Stimulated activated CD4-positive, alpha-beta T cell treated with anti-CD3 and anti-CD28 coated beads, Interleukin-15, amount 100 ng/mL, for 24 hours (primary cell): ENCODE results near the gene NADSYN1.
"Not testable (repeated sequence)": the region's sequence is repeated elsewhere in the genome, so short reads cannot be mapped to it uniquely, and the experiment has no call there.

Source experiments
- DNase-seq: peaks from one replicate; pipeline ENCODE4 v3.0.0-alpha.2; 2020

Gene NADSYN1

DNA sequence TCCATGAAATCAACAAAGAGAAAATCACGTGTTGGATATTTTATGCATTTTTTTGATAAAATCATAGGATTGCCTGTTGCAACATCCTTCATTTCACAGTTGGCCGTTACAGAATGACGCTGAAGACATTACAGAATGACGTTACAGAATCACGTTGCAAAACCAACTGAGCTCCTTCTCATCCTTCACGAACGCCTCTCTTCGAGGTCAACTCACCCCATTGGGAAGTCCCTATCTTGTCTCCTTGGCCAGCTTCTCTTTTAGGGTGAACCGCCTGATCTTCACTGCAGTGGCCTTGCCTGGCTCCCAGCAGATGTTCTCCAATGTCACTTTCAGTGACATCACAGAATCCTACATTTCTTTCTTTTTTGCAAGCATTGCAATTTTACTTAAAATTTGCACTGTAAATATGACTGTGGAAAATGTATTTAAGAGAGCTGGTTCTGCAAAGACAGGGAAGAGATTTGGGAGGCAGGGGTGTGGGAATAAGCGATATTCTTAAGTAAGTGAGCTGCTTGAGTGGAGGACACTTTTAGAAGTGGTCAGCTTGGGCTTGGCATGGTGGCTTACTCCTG lies 79.1 kb downstream of the NADSYN1 start:
- DNase-seq = no peak

DNA sequence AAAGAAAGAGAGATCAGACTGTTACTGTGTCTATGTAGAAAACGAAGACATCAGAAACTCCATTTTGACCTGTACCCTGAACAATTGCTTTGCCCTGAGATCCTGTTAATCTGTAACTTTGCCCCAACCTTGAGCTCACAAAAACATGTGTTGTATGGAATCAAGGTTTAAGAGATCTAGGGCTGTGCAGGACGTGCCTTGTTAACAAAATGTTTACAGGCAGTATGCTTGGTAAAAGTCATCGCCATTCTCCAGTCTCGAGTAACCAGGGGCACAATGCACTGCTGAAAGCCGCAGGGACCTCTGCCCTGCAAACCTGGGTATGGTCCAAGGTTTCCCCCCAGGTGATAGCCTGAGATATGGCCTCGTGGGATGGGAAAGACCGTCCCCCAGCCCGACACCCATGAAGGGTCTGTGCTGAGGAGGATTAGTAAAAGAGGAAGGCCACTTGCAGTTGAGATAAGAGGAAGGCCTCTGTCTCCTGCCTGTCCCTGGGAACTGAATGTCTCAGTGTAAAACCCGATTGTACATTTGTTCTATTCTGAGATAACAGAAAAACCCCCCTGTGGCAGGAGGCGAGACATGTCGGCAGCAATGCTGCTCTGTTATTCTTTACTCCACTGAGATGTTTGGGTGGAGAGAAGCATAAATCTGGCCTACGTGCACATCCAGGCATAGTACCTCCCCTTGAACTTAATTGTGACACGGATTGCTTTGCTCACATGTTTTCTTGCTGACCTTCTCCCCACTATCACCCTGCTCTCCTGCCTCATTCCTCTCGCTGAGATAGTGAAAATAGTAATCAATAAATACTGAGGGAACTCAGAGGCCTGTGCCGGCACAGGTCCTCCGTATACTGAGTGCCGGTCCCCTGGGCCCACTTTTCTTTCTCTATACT lies 82.0 kb downstream of the NADSYN1 start:
- DNase-seq = not testable (repeated sequence)

DNA sequence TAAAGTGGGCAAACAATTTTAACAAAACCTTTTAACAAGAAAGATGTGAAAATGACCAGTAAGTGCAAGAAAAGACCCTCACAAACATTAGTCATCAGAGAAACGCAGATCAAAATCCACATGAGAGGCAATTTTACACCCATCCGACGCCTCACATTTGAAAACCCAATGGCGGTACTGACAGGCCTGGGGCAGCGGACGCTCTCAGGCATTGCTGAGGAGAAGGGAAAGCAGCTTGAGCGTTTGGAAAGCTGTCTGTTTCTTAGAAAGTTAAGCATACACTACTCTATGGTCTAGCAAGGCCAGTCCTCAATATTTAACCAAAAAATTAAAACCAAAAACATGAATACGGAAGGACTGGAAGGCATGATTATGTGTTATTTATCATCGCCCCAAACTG lies 82.8 kb downstream of the NADSYN1 start:
- no peak for DNase-seq

DNA sequence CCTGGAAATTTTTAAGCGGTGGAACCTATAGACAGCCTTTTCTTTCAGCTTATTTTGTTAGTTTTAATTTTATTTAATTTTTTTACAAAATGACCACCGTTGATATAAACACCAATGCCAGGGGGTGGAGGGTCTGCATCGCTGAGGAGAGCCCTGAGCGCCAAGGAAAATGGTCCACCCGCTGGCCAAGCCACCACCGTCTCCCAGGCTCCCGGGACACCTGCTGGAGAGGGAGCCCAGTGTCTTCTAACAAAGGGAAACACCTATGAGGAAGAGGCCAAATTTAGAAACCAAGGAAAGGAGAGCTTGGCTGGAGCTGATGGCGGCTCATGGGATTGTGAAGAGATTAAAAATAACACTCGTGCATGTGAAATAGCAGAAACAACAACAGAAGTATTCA lies 84.5 kb downstream of the NADSYN1 start:
- DNase-seq = no peak

DNA sequence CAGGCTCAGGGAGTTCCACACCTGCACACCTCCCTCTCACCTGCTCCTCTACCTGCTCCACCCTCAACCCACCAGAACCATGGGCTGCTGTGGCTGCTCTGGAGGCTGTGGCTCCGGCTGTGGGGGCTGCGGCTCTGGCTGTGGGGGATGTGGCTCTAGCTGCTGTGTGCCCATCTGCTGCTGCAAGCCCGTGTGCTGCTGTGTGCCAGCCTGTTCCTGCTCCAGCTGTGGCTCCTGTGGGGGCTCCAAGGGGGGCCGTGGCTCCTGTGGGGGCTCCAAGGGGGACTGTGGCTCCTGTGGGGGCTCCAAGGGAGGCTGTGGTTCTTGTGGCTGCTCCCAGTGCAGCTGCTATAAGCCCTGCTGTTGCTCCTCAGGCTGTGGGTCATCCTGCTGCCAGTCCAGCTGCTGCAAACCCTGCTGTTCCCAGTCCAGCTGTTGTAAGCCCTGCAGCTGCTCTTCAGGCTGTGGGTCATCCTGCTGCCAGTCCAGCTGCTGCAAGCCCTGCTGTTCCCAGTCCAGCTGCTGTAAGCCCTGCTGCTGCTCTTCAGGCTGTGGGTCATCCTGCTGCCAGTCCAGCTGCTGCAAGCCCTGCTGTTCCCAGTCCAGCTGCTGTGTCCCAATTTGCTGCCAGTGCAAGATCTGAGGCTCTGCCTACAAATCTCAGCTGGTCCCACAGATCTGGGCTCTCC lies 85.1 kb downstream of the NADSYN1 start, which contains the start of gene KRTAP5-8:
Gene KRTAP5-8, plus strand, starts transcription at position 49 of the 689 bp plus-strand sequence. Its CDS starts 31 bp downstream, at position 80.
- DNase-seq = not testable (repeated sequence)

DNA sequence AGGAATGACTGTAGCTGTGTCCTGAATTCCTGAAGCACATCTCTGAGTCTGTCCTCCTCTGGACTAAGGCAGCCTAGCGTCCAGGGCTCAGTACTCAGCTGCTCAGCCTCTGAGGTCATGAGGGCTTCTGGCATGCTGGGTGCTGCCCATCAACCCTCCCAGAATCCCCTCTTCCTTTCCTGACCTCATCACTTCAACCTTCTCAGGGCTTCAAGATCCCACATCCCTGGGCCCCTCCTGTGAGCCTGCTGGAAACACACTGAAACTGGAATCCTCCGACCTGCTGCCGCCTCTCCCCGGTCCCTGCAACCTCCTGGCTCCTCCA lies 85.6 kb downstream of the NADSYN1 start:
- DNase-seq = no peak

DNA sequence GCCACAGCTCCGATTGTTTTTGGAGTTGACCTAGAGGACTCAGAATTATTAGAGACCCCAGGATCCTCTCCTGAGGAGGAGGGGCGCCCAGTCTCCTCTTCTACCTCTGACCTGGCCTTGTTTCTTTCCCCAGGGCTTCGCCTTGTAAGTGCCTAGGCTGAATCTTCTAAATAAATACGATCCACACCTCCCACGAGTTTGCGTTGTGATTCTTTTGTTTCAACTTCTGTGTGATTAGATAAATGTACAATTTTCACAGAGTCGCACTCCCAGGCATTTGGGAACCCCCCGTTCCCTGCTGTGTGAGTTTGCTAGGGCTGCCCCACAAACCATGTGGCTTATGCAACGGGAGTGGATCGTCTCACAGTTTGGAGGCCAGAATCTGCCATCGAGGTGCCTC lies 86.0 kb downstream of the NADSYN1 start:
- DNase-seq = no peak

DNA sequence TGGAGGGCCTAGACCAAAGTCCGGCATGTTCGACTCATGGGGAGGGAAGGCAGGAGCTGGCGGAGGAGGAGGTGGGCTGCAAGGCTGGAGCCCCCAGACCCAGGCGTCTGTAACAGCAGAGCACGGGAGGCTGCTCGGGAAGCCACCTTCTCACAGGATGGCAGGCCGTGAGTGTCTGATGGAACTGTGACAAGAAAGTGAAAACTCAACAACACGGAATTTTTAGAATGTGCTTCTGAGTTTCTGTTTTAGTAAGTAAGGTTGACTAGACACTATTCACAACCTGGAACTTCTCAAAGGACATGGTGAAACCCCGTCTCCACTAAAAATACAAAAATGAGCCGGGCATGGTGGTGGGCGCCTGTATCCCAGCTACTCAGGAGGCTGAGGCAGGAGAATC lies 87.0 kb downstream of the NADSYN1 start:
- not testable (repeated sequence) for DNase-seq

DNA sequence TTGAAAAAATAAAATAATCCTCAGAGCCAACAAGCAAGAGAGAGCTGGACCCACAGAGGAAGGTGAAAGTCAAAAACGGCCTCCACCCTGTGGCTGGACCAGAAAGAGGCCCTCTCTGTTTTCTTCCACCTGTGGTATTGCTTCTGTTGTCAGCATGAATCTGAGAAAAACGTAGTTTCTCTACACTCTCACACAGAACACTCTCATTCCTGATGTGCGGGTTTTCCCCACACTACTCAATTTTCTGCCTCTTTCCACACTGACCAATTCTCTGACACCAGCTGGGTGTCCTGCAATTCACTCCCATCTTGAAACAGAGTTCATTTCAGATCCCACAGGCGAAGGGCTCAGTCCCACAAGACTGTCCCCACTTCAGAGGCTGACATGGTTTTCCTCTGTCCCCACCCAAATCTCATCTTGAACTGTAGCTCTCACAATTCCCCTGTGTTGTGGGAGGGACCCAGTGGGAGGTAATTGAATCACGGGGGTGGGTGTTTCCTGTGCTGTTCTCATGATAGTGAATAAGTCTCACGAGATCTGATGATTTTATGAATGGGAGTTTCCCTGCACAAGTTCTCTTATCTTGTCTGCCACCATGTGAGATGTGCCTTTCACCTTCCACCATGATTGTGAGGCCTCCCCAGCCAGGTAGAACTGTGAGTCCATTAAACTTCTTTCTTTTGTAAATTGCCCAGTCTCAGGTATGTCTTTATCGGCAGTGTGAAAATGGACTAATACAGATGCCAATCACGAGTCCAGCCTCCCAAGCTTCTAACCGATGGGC lies 87.7 kb downstream of the NADSYN1 start:
- DNase-seq = not testable (repeated sequence)

DNA sequence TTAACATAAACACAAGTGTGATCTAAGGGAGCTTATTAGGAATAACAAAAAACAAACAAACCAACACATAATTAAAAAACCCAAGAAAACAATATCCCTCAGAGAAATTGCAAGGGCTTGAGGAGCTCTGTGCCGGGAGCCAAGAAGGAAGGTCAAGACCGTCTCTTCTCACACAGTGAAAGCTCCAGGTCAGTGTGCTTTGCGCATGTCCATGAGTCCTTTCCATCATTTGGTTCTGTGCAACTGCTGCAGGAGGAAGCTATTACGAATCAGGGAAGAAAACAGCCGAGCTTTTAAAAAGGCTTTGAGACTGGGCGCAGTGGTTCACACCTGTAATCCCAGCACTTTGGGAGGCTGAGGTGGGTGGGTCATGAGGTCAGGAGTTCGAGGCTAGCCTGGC lies 89.4 kb downstream of the NADSYN1 start:
- DNase-seq = no peak

DNA sequence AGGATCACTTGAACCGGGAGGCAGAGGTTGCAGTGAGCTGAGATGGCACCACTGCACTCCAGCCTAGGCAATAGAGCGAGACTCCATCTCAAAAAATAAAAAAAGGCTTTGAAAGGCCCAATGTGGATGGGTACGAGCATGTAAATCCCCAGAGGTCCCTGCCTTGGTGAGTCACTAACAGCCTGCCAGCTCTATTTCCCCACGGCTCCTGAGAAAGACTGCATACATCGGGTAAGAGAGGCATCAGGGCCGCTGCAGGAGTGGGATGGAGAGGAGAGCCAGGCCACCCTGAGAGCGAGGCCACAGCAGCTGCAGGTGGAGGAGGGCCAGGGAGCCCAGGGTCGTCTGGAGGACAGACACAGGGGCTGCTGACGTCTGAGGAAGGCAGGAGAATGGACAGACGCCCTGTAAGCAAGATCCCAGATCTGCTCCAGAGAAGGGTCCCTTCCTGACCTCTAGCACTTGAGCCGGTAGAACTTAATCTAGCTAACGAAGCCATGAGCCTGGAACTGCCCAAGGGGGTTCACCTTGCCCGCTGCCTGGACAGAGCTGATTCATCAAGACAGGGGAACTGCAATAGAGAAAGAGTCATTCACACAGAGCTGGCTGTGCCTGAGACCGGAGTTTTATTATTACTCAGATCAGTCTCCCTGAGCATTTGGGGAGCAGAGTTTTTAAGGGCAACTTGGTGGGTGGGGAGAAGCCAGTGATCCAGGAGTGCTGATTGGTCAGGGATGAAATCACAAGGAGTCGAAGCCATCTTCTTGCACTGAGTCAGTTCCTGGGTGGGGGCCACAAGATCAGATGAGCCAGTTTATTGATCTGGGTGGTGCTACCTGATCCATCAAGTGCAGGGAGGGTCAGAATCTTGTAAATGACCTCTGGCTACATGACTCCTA lies 90.1 kb downstream of the NADSYN1 start:
- peak; percentile 26 for DNase-seq

DNA sequence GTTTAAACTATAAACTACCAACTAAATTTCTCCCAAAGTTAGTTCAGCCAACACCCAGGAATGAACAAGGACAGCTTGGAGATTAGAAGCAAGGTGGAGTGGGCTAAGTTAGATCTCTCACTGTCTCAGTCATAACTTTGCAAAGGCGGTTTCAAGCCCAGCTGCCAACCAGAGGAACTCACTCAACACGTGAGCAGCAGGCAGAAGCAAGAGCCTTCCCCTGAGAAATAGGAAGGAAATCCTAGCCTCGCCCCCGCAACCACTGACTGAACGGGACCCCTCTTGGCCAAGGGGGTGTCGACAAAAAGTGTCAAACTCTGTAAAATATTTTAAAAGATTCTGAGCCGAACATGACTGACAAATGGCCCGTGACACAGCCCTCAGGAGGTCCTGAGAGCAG lies 90.9 kb downstream of the NADSYN1 start:
- peak; percentile 5 for DNase-seq

DNA sequence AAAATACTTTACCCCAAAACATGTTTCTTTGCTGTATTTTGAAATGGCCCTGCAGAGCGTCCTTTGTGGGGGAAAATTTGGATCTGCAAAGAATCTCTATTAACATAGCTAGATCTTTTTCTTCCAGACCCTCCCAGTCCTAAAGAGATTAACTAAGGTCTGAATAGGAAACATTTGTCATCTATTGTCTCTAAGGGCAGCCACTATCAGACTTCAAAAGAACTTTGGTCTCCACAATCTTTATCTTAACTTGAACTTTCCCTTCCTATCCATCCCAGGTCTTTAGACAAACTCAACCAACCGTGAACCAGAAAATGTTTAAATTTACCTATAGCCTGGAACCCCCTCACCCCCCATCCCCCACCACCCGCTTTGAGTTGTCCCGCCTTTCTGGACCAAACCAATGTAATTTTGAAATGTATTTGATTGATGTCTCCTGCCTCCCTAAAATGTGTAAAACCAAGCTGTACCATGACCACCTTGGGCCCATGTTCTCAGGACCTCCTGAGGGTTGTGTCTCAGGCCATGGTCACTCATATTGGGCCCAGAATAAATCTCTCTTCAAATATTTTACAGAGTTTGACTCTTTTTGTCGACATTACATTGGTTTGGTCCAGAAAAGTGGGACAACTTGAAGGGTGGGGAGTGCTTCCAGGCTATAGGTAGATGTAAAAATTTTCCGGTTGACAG lies 91.7 kb downstream of the NADSYN1 start:
- no peak for DNase-seq

DNA sequence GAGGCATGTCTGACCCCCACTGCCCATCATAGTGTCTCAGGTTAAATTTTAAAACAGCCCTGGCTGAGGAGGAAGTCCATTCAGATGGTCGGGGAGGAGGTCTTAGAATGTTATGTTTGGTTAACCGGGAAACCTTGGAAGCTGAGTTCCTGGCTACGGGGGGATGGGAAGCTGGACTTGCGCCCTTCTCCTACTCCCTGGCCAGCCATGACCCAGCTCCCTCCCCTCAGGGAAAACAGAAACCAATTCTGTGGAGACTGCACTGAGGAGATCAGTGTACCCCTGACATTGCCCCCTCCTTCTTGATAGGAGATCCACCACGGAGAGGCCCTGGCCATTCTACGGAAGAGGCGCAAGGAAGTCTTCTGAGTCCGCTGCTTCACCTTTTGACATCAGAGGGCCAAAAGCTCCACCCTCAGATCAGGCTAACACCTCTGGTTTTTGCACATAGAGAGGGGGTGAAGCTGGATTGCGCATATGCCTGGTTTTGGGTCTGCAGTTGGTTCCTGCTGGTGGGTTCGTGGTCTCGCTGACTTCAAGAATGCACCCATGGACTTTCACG lies 92.5 kb downstream of the NADSYN1 start:
- DNase-seq = no peak

DNA sequence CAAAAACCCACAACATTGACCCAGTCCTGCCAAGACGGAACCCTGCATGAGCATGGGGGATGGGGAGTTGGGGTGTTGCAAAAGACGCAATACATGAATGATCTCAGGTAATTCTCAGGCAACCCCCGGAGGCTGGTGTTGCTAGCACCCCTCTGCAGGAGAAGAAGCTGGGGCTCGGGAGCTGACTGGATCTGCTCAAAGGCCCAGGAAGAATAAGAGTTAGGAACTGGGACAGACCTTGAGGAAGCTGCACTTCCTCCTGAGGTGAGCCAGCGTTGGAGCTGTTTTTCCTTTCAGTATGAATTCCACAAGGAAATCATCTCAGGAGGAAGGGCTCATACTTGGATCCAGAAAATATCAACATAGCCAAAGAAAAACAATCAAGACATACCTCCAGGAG lies 95.1 kb downstream of the NADSYN1 start, which contains the start of gene KRTAP5-9:
Gene KRTAP5-9, plus strand, starts transcription at position 301 of the 400 bp plus-strand sequence. CDS start 238 bp downstream, outside the sequence.
- no peak for DNase-seq

DNA sequence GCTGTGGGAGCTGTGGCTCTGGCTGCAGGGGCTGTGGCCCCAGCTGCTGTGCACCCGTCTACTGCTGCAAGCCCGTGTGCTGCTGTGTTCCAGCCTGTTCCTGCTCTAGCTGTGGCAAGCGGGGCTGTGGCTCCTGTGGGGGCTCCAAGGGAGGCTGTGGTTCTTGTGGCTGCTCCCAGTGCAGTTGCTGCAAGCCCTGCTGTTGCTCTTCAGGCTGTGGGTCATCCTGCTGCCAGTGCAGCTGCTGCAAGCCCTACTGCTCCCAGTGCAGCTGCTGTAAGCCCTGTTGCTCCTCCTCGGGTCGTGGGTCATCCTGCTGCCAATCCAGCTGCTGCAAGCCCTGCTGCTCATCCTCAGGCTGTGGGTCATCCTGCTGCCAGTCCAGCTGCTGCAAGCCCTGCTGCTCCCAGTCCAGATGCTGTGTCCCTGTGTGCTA lies 95.7 kb downstream of the NADSYN1 start:
- DNase-seq = no peak
